Measurements from ENCODE around the gene SGPP2.

Gene SGPP2

DNA sequence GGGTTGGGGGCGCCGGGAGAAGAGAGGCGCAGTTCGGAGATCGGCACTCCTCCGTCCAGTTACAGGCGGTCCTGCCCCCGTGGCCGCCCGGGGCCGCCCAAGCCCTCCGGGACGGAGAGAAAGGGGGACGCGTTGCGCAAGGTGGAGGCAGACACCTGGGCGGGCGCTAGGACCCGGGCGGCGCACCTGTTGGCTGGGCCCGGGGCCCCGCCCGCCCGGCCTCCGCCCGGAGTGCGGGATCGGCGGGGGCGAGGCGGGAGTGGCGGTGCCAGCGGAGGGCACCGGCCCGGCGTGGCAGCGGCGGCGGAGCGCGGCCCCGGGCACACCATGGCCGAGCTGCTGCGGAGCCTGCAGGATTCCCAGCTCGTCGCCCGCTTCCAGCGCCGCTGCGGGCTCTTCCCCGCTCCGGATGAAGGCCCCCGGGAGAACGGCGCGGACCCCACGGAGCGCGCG lies at the start of gene SGPP2:
SGPP2 (plus strand) TSS at position 268 of the 453 bp plus-strand sequence; CDS start at position 328, 60 bp downstream.
- no peak within 1 kb of the TSS for H3K27ac ChIP-seq
- H3K4me3 ChIP-seq, result peak within 1 kb of the TSS; percentile 74
- no peak for DNase-seq (ENCODE audit: low spot score)
- TF ChIP-seq CTCF (IDR thresholded peaks at IDR 0.05), result no peak

- TF ChIP-seq CTCF (IDR thresholded peaks at IDR 0.05), result no peak
- DNase-seq (ENCODE audit: low spot score), result no peak
- Histone ChIP-seq H3K4me3 (no peak overlapping the region), H3K27ac (no peak overlapping the region)
Measured at GRCh38 chr2:222375798-222376197, 48.5 kb upstream of the SGPP2 start.

DNA sequence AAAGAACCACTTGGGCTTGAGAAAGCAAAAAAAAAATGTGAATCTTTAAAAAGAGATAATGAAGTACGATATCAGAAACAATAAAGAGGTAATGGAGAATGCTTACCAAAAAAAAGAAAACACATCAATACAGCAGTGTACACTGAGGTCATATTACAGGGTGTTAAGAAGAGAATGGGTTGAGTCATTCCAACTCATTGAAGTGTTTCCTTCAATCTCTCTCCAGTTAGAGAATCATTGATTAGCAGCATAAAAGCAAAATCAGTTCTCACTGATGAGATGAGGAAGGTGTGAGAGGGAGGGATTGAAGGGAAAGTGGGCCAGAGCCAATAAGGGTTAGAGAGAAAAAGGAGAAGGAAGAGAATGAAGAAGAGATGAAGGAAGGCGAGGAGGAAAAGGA lies 43.9 kb upstream of the SGPP2 start:
- Histone ChIP-seq H3K27ac (no peak overlapping the region), H3K4me3 (no peak overlapping the region)
- TF ChIP-seq CTCF (IDR thresholded peaks at IDR 0.05), result no peak
- DNase-seq (ENCODE audit: low spot score), result no peak

GRCh38 chr2:222381566-222381965 lies 42.8 kb upstream of the SGPP2 start:
- DNase-seq (ENCODE audit: low spot score), result no peak
- H3K4me3 ChIP-seq, result no peak overlapping the region
- H3K27ac ChIP-seq, result no peak overlapping the region
- no peak for TF ChIP-seq CTCF (IDR thresholded peaks at IDR 0.05)

GRCh38 chr2:222383255-222383654 lies 41.1 kb upstream of the SGPP2 start:
- DNase-seq (ENCODE audit: low spot score), result no peak
- no peak for TF ChIP-seq CTCF (IDR thresholded peaks at IDR 0.05)
- Histone ChIP-seq H3K27ac (no peak overlapping the region), H3K4me3 (no peak overlapping the region)

DNA sequence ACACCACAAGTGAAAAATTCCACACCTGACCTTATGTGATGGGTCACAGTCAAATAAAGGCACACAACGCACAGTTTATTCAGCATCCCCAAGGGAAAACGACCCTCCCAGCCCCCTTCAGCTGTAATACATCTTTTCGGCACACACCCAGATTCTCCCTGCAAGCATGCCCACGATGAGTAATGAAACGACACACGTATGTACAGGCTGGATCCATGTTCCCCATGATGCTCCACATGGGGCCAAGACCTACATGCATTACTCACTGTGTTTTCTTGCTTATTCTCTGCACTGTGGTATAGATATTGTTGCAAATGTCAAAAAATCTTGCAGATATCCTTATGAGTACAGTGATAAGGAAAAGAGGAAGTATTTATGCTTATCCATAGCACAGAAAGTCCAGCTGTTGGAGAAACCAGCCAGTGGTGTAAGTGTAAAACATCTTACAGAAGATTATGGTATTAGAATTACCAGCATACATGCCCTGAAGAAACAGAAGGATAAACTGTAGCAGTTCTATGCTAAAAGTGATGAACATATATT lies 32.5 kb upstream of the SGPP2 start:
- no peak for TF ChIP-seq CTCF (IDR thresholded peaks at IDR 0.05)
- Histone ChIP-seq H3K4me3 (no peak overlapping the region), H3K27ac (no peak overlapping the region)
- DNase-seq (ENCODE audit: low spot score), result no peak

- no peak overlapping the region for H3K4me3 ChIP-seq
- no peak for TF ChIP-seq CTCF (IDR thresholded peaks at IDR 0.05)
- no peak overlapping the region for H3K27ac ChIP-seq
- DNase-seq (ENCODE audit: low spot score), result no peak
Measured at GRCh38 chr2:222393733-222394267, 30.5 kb upstream of the SGPP2 start.
